Stomach smooth muscle (tissue), 2 donors: ENCODE data around the gene HDC.

Experiments used
- H3K27ac ChIP-seq: one replicate; pipeline ENCODE4 v1.7.0; 2013; ENCODE audit warnings: mild to moderate bottlenecking, low read length, inconsistent platforms
- H3K27me3 ChIP-seq, 2 donors: one replicate each; pipeline ENCODE4 v1.7.0; 2013; ENCODE audit warnings: low read length in 2 of 2; ENCODE audit not compliant: insufficient read depth in 2 of 2, control insufficient read depth in 1 of 2
- H3K36me3 ChIP-seq, 2 donors: one replicate each; pipeline ENCODE4 v1.7.0; 2013; ENCODE audit warnings: low read length in 2 of 2; ENCODE audit not compliant: control insufficient read depth in 2 of 2, insufficient read depth in 2 of 2
- H3K4me1 ChIP-seq: one replicate; pipeline ENCODE4 v1.7.0; 2013; ENCODE audit warnings: low read length; ENCODE audit not compliant: control insufficient read depth, insufficient read depth
- H3K4me3 ChIP-seq, 2 donors: one replicate each; pipeline ENCODE4 v1.7.0; 2013; ENCODE audit warnings: low read length in 2 of 2
- H3K9ac ChIP-seq, 2 donors: one replicate each; pipeline ENCODE4 v1.7.0; 2013; ENCODE audit warnings: low read length in 2 of 2, mild to moderate bottlenecking in 1 of 2
- H3K9me3 ChIP-seq, 2 donors: one replicate each; pipeline ENCODE4 v1.7.0; 2013; ENCODE audit warnings: low read length in 2 of 2; ENCODE audit not compliant: control insufficient read depth in 2 of 2
- donor health status: healthy.
- donor health status: Pancreatic carcinoma.

The HDC gene, protein sequence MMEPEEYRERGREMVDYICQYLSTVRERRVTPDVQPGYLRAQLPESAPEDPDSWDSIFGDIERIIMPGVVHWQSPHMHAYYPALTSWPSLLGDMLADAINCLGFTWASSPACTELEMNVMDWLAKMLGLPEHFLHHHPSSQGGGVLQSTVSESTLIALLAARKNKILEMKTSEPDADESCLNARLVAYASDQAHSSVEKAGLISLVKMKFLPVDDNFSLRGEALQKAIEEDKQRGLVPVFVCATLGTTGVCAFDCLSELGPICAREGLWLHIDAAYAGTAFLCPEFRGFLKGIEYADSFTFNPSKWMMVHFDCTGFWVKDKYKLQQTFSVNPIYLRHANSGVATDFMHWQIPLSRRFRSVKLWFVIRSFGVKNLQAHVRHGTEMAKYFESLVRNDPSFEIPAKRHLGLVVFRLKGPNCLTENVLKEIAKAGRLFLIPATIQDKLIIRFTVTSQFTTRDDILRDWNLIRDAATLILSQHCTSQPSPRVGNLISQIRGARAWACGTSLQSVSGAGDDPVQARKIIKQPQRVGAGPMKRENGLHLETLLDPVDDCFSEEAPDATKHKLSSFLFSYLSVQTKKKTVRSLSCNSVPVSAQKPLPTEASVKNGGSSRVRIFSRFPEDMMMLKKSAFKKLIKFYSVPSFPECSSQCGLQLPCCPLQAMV

DNA sequence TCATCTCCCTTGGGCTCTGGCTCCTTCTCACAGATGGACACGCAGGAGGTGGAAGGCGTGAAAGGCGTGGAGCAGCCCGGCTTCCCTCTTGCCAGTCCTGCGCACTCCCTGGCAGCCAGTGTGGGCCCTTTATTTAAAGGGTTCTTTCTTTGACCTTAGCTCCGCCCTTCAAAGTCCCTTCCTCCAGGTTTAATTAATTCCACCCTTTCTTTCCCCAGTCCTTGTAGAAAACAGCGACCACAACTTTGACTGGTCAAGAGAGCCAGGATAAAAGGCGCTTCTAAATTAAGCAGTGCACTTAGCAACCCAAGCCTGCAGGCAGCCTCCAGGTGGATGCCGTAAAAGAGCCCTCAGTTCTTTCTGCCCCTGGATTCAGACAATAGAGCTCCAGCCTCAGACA lies at the start of gene HDC:
Gene HDC, minus strand, starts transcription at position 107 of the 400 bp plus-strand sequence. Its CDS starts 103 bp downstream, at position 4.
- H3K27ac ChIP-seq: no peak within 1 kb of the TSS
- H3K9ac ChIP-seq: no peak within 1 kb of the TSS
- no peaks in the 10 kb centered on the region for H3K9me3 ChIP-seq
- no peaks in the 10 kb centered on the region for H3K4me1 ChIP-seq
- H3K4me3 ChIP-seq: no peak within 1 kb of the TSS
- H3K36me3 ChIP-seq: no peaks in the 10 kb centered on the region
- H3K27me3 ChIP-seq: no peaks in the 10 kb centered on the region

DNA sequence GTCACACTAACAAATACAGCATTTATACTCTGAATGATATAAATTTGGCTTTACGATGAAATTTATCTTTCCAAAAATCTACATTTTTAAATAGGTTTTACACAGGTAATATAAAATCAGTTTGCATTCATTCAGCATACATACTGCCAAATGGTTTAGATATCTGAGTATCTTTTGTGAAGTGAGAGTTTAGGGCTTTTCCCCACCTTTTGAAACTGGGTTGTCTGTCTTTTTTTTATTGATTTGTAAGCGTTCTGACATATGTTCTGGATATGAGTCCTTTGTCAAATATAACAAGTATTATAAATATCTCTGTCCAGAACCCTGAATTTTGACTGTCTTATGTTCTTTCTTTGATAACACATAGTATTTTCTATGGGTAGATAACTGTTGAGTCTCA lies 47.1 kb upstream of the HDC start:
- Histone ChIP-seq H3K9me3 (no peaks in the 10 kb centered on the region), H3K4me1 (no peaks in the 10 kb centered on the region), H3K4me3 (no peak overlapping the region), H3K27ac (no peak overlapping the region), H3K9ac (no peak overlapping the region), H3K27me3 (no peaks in the 10 kb centered on the region), H3K36me3 (peaks cover 0 to 2% of the 10 kb centered on the region in 2 donors)

DNA sequence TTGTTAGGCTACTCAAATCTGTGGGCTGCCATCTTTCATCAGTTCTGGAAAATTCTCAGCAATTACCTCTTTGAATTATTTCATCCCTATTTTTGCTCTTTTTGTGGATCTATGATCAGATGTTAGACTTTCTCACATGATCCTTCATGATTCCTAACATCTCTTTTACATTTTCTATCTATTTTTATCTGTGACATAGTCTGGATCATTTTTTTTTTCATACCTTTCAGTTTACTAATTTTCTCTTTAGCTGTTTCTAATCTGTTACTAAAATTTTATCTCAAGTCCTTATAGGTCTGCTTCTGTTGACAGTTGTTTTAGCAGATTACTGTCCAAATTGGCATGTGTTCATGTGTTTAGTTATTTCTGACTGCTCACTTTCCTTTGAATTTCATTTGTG lies 42.3 kb upstream of the HDC start:
- Histone ChIP-seq H3K27ac (no peak overlapping the region), H3K9me3 (no peaks in the 10 kb centered on the region), H3K27me3 (no peaks in the 10 kb centered on the region), H3K4me3 (no peak overlapping the region), H3K4me1 (no peaks in the 10 kb centered on the region), H3K9ac (no peak overlapping the region), H3K36me3 (peaks cover 0 to 2% of the 10 kb centered on the region in 2 donors)

DNA sequence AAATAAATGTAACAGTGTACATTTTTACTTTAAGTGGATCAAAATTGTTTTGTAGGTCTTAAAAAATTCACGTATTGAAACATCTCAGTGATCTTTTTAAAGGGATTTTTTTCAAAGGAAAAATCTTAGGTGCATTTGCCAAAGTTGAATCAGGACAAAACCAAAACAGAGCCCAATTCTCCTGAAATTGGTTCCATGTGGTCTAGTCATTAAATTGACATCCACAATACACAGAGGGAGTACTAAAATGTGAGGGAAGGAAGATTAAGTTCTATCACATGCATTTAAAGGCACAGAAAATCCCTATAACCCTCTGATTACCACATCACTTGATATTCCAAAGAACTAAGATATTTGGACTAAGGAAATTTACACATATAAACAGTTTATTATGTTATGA lies 39.3 kb upstream of the HDC start:
- no peak overlapping the region for H3K27ac ChIP-seq
- no peak overlapping the region for H3K9ac ChIP-seq
- H3K4me3 ChIP-seq: no peak overlapping the region
- H3K36me3 ChIP-seq: peaks cover 4 to 9% of the 10 kb centered on the region in 2 donors
- H3K4me1 ChIP-seq: no peaks in the 10 kb centered on the region
- H3K9me3 ChIP-seq: no peaks in the 10 kb centered on the region
- H3K27me3 ChIP-seq: no peaks in the 10 kb centered on the region

DNA sequence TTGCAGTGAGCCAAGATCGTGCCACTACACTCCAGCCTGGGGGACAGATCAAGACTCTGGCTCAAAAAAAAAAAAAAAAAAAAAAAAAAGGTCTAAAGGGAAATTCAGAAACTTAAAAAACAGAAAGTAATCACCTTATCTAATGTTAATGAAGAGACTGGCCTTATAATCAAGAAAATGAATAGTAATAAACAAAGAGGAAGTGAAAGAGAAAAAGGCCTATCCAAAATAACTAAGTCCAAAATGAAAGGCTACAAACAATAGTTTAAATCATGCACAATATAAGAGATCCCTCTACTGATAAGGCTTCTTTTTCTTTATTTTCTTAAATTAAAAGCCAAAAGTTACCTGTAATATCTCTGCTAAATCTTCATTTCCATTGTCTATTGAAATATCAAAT lies 37.1 kb upstream of the HDC start:
- Histone ChIP-seq H3K27ac (no peak overlapping the region), H3K9me3 (no peaks in the 10 kb centered on the region), H3K27me3 (no peaks in the 10 kb centered on the region), H3K4me3 (no peak overlapping the region), H3K4me1 (no peaks in the 10 kb centered on the region), H3K9ac (no peak overlapping the region), H3K36me3 (peaks cover 4 to 10% of the 10 kb centered on the region in 2 donors)

DNA sequence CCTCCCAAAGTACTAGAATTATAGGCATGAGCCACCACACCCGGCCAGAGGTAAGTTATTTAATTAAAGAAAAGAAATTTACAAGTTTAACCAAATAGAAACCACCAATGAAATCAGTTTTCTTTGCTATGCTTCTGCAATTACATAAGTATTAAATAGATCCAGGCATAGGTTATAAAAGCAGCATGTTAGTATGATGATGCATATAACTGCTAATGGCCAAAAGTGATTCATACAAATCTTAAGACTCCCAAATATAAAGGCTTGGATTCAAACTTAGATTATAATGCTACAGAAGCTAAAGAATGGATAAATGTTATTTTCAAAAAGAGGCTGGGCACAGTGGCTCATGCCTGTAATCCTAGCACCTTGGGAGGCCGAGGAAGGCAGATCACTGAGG lies 32.8 kb upstream of the HDC start:
- Histone ChIP-seq H3K27ac (no peak overlapping the region), H3K36me3 (peaks cover 6 to 10% of the 10 kb centered on the region in 2 donors), H3K4me1 (no peaks in the 10 kb centered on the region), H3K4me3 (no peak overlapping the region), H3K9ac (no peak overlapping the region), H3K27me3 (no peaks in the 10 kb centered on the region), H3K9me3 (no peaks in the 10 kb centered on the region)

DNA sequence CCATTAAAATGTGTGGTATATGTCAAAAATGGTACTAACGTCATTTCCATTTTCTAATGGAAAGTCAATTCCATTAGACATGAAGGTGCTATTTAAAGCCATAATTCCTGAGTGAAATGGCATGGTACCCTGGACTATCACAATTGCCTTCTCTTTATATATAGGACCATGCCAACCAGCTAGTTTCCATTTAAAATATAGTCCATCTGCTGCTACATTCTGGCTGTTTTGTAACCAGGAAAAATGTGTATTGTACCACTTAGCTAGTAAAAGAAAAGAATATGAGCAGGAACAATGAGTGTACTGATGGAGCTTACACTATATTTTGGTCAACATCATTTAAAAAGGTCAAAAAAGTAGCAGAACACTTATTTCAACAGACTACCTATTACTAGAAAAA lies 30.4 kb upstream of the HDC start:
- Histone ChIP-seq H3K27ac (no peak overlapping the region), H3K4me3 (no peak overlapping the region), H3K9me3 (no peaks in the 10 kb centered on the region), H3K9ac (no peak overlapping the region), H3K4me1 (no peaks in the 10 kb centered on the region), H3K27me3 (no peaks in the 10 kb centered on the region), H3K36me3 (peaks cover 6 to 7% of the 10 kb centered on the region in 2 donors)

DNA sequence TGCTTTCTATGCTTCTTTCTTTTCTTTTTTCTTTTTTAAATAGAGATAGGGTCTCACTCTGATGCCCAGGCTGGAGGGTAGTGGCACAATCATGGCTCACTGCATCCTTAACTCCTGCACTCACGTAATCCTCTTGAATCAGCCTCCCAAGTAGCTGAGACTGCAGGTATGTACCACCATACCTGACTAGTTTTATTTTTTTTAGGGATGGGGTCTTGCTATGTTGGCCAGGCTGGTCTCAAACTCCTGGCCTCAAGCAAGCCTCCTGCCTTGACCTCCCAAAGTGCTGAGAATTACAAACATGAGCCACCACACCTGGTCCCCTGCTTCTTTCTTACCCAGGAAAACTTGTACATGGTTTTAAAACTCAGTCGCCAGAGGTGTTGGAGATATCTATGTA lies 24.2 kb upstream of the HDC start:
- no peak overlapping the region for H3K27ac ChIP-seq
- no peaks in the 10 kb centered on the region for H3K9me3 ChIP-seq
- no peaks in the 10 kb centered on the region for H3K4me1 ChIP-seq
- no peak overlapping the region for H3K9ac ChIP-seq
- no peaks in the 10 kb centered on the region for H3K27me3 ChIP-seq
- H3K4me3 ChIP-seq: no peak overlapping the region
- H3K36me3 ChIP-seq: peaks cover 12% of the 10 kb centered on the region in 2 donors

DNA sequence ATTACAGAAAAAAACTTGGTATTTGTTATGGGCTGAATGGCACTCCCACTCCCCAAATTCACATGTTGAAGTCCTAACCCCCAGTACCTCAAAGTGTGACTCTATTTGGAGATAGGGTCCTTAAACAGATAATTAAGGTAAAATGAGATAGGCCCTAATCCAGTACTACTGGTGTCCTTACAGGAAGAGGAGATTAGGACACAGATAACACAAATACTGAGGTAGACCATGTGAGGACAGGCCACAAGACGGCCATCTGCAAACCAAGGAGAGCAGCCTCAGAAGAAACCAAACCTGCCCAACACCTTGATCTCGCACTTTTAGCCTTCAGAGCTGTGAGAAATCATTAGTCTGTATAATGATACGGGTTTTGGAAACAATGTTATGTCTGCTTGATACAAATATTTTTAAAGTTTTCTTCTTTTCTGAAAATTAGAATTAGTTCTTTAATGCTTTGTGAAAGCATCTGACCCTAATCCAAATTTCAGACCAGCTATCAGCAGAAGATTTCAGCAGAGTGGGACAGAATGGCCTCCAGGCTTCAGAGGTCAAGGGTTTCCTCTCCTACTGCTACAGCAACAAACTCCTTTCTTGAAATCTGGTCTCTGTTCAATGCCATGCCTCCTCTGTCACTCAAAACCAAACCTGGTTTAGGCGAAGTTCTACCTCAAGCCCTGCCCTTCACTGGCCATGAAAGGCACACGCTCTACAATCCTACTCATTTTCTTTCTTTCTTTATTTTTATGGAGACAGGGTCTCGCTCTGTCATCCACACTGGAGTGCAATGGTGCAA lies 22.0 kb upstream of the HDC start:
- Histone ChIP-seq H3K4me3 (no peak overlapping the region), H3K4me1 (no peaks in the 10 kb centered on the region), H3K36me3 (peaks cover 14 to 17% of the 10 kb centered on the region in 2 donors)

DNA sequence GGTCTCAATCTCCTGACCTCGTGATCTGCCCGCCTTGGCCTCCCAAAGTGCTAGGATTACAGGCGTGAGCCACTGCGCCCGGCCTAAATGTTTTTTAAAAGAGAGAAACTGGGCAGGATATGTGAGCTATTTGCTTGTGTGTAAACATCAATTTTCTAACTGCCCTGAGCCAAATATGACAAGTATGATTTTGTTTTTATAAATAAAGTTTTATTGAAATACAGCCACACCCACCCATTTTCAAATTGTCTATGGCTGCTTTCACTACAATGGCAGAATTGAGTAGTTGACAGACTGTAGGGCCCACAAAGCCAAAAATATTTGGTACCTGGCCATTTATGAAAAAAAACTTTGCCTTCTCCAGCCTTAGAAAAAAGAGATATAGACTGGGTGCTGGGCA lies 15.9 kb upstream of the HDC start:
- no peak overlapping the region for H3K27ac ChIP-seq
- H3K36me3 ChIP-seq: peaks cover 2 to 5% of the 10 kb centered on the region in 2 donors
- H3K4me3 ChIP-seq: no peak overlapping the region
- no peak overlapping the region for H3K9ac ChIP-seq
- no peaks in the 10 kb centered on the region for H3K4me1 ChIP-seq
- no peaks in the 10 kb centered on the region for H3K9me3 ChIP-seq
- H3K27me3 ChIP-seq: no peaks in the 10 kb centered on the region

More for the DNA sequence above, 22.0 kb upstream of the HDC start:
- no peak overlapping the region for H3K27ac ChIP-seq
- no peak overlapping the region for H3K9ac ChIP-seq
- no peaks in the 10 kb centered on the region for H3K27me3 ChIP-seq
- H3K9me3 ChIP-seq: no peaks in the 10 kb centered on the region
